ENCODE measurements around the gene SGTB. TPM values are rescaled to one million over a fixed set of nuclear protein-coding genes. Genes with fewer than 3 reads are reported as not detected.
"Not testable (repeated sequence)": the region's sequence is repeated elsewhere in the genome, so short reads cannot be mapped to it uniquely, and the experiment has no call there.

The SGTB gene
- total RNA-seq, 6 donors from 2014 or later: 5.2 to 9.8 (median 8.0) TPM

DNA sequence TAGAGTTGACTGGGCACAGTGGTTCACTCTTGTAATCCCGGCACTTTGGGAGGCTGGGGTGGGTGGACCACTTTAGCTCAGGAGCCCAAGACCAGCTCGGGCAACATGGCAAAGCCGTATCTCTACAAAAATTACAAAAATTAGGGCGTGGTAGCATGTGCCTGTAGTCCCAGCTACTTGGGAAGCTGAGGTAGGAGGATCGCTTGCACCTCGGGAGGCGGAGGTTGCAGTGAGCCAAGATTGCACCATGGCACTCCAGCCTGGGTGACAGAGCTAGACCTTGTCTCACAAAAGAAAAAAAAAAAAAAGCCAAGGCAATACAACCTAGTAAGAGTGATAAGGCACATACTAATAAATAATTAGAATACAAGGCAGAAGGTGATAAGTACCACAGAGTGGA is 15.9 kb upstream of the SGTB start:
- whole genome bisulfite sequencing, 2 donors: 68 to 77% methylated on average over 6 to 7 of the region's 7 CpGs
- DNase-seq (peak in 1 of 2 donors; percentile 41), ATAC-seq (ENCODE audit: low FRiP score in 2 of 2) (no peak)
- Histone ChIP-seq H3K4me3 (no peak overlapping the region), H3K36me3 (no peaks in the 10 kb centered on the region), H3K27me3 (no peaks in the 10 kb centered on the region), H3K9me3 (no peaks in the 10 kb centered on the region), H3K4me1 (peaks cover 0 to 6% (median 2%) of the 10 kb centered on the region in 4 donors), H3K27ac (no peak overlapping the region)
- TF ChIP-seq POLR2A (IDR thresholded peaks at IDR 0.05): no peak
- no peak for TF ChIP-seq EP300 (IDR thresholded peaks at IDR 0.05)
- TF ChIP-seq POLR2AphosphoS5 (IDR thresholded peaks at IDR 0.05): no peak
- TF ChIP-seq, protein P1, sequence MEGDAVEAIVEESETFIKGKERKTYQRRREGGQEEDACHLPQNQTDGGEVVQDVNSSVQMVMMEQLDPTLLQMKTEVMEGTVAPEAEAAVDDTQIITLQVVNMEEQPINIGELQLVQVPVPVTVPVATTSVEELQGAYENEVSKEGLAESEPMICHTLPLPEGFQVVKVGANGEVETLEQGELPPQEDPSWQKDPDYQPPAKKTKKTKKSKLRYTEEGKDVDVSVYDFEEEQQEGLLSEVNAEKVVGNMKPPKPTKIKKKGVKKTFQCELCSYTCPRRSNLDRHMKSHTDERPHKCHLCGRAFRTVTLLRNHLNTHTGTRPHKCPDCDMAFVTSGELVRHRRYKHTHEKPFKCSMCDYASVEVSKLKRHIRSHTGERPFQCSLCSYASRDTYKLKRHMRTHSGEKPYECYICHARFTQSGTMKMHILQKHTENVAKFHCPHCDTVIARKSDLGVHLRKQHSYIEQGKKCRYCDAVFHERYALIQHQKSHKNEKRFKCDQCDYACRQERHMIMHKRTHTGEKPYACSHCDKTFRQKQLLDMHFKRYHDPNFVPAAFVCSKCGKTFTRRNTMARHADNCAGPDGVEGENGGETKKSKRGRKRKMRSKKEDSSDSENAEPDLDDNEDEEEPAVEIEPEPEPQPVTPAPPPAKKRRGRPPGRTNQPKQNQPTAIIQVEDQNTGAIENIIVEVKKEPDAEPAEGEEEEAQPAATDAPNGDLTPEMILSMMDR (IDR thresholded peaks at IDR 0.05): no peak

GRCh38 chr5:65736011-65736410 is 14.1 kb upstream of the SGTB start:
- Histone ChIP-seq H3K27ac (no peak overlapping the region), H3K36me3 (no peaks in the 10 kb centered on the region), H3K4me3 (no peak overlapping the region), H3K4me1 (peaks cover 0 to 4% (median 0%) of the 10 kb centered on the region in 4 donors), H3K27me3 (no peaks in the 10 kb centered on the region), H3K9me3 (no peaks in the 10 kb centered on the region)
- ATAC-seq (ENCODE audit: low FRiP score in 2 of 2) (no peak), DNase-seq (no peak)
- 67 to 70% methylated on average over 1 of the region's 1 CpG for WGBS, 2 donors
- no peak for TF ChIP-seq POLR2A (IDR thresholded peaks at IDR 0.05)
- TF ChIP-seq EP300 (IDR thresholded peaks at IDR 0.05): no peak

- WGBS, 2 donors: 57 to 75% methylated on average over 1 of the region's 1 CpG
- H3K27ac ChIP-seq: no peak overlapping the region
- H3K4me3 ChIP-seq: no peak overlapping the region
- H3K36me3 ChIP-seq: no peaks in the 10 kb centered on the region
- H3K27me3 ChIP-seq: no peaks in the 10 kb centered on the region
- TF ChIP-seq, protein P1 (IDR thresholded peaks at IDR 0.05): no peak
- TF ChIP-seq EP300 (IDR thresholded peaks at IDR 0.05): no peak
- no peak for TF ChIP-seq POLR2AphosphoS5 (IDR thresholded peaks at IDR 0.05)
- no peak for TF ChIP-seq POLR2A (IDR thresholded peaks at IDR 0.05)
- ATAC-seq (ENCODE audit: low FRiP score in 2 of 2): no peak
- H3K9me3 ChIP-seq: no peaks in the 10 kb centered on the region
- peaks cover 0 to 4% (median 0%) of the 10 kb centered on the region in 4 donors for H3K4me1 ChIP-seq
- no peak for DNase-seq
These were observed 13.0 kb upstream of the SGTB start for GRCh38 chr5:65734921-65735320.

GRCh38 chr5:65734196-65734775 is 12.4 kb upstream of the SGTB start:
- 44 to 57% methylated on average over 7 of the region's 7 CpGs for WGBS, 2 donors

DNA sequence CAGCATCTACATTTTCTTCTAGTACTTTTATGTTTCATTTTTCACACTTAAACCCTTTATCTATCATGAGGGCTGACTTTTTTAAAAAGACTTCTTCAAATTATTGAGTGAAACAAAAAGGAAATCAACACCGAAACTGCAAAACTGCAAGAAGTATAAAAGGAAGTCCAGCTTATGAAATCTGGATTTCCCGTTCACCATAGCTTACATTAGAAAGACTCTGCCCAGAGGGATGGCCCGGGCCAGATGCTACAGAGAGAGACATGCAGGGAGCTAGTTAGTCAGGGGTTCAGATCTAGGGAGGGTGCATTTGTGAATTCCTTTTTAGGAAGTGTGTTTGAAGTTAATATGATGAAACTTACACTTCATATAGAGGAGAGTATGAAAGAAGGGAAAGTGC is 10.1 kb upstream of the SGTB start:
- ATAC-seq (ENCODE audit: low FRiP score in 2 of 2): peak in 1 of 2 donors; percentile 83
- WGBS, 2 donors: 63 to 78% methylated on average over 3 of the region's 3 CpGs
- H3K4me1 ChIP-seq, DNase-seq, H3K4me3 ChIP-seq, H3K9me3 ChIP-seq, H3K27me3 ChIP-seq, H3K36me3 ChIP-seq, H3K27ac ChIP-seq: not testable (repeated sequence)

More at GRCh38 chr5:65734196-65734775, 12.4 kb upstream of the SGTB start:
- H3K4me3 ChIP-seq; H3K4me1 ChIP-seq; H3K36me3 ChIP-seq; H3K27ac ChIP-seq; H3K9me3 ChIP-seq; ATAC-seq (ENCODE audit: low FRiP score in 2 of 2); DNase-seq; H3K27me3 ChIP-seq: not testable (repeated sequence)

GRCh38 chr5:65730910-65731309 is 9.0 kb upstream of the SGTB start:
- DNase-seq (no peak), ATAC-seq (ENCODE audit: low FRiP score in 2 of 2) (no peak)
- TF ChIP-seq POLR2A (IDR thresholded peaks at IDR 0.05): no peak
- TF ChIP-seq, protein P1 (IDR thresholded peaks at IDR 0.05): no peak
- TF ChIP-seq EP300 (IDR thresholded peaks at IDR 0.05): no peak
- no peak for TF ChIP-seq POLR2AphosphoS5 (IDR thresholded peaks at IDR 0.05)
- 78 to 84% methylated on average over 2 of the region's 2 CpGs for WGBS, 2 donors
- no peak overlapping the region for H3K27ac ChIP-seq
- H3K36me3 ChIP-seq: no peaks in the 10 kb centered on the region
- H3K9me3 ChIP-seq: no peaks in the 10 kb centered on the region
- no peaks in the 10 kb centered on the region for H3K27me3 ChIP-seq
- peaks cover 0 to 4% (median 0%) of the 10 kb centered on the region in 4 donors for H3K4me1 ChIP-seq
- H3K4me3 ChIP-seq: no peak overlapping the region
